Central memory CD8-positive, alpha-beta T cell (primary cell): ENCODE measurements around the gene HMX3.

Experiments used
- ATAC-seq: fragments of 150-1000 bp; cut with Tn5 transposase; replicated peaks from 2 replicates; pipeline ENCODE4 v1.10.0; 2022; ENCODE audit warnings: mild to moderate bottlenecking, moderate FRiP score, moderate number of reproducible peaks; ENCODE audit not compliant: poor library complexity, severe bottlenecking; ENCODE audit errors: extremely low read depth
- DNase-seq, 2 donors: peaks; one replicate each; pipeline ENCODE4 v3.0.0; 2021; ENCODE audit warnings: low spot score in 2 of 2
- H3K27ac Mint-ChIP-seq: one replicate; pipeline ENCODE4 v1.8.0; 2022; ENCODE audit warnings: low read depth, mild to moderate bottlenecking, moderate library complexity, mixed read lengths
- H3K27me3 Mint-ChIP-seq: one replicate; pipeline ENCODE4 v1.8.0; 2022; ENCODE audit warnings: mixed read lengths
- H3K36me3 Mint-ChIP-seq: one replicate; pipeline ENCODE4 v1.8.0; 2022; ENCODE audit warnings: mild to moderate bottlenecking, moderate library complexity, mixed read lengths; ENCODE audit not compliant: insufficient read depth
- H3K4me1 Mint-ChIP-seq: one replicate; pipeline ENCODE4 v1.8.0; 2022; ENCODE audit warnings: mixed read lengths
- H3K4me3 Mint-ChIP-seq: one replicate; pipeline ENCODE4 v1.8.0; 2022; ENCODE audit warnings: mild to moderate bottlenecking, moderate library complexity, mixed read lengths
- H3K9me3 Mint-ChIP-seq: one replicate; pipeline ENCODE4 v1.8.0; 2022; ENCODE audit warnings: mixed read lengths

Gene HMX3

GRCh38 chr10:123180101-123181090, 44.6 kb downstream of the HMX3 start:
- peaks cover 6% of the 10 kb centered on the region for H3K36me3 Mint-ChIP-seq
- H3K4me1 Mint-ChIP-seq, result peaks cover 7% of the 10 kb centered on the region
- peaks cover 12% of the 10 kb centered on the region for H3K9me3 Mint-ChIP-seq
- ATAC-seq (no peak), DNase-seq (no peak)
- H3K27me3 Mint-ChIP-seq, result no peaks in the 10 kb centered on the region
- H3K27ac Mint-ChIP-seq, result no peak overlapping the region
- H3K4me3 Mint-ChIP-seq, result no peak overlapping the region

DNA sequence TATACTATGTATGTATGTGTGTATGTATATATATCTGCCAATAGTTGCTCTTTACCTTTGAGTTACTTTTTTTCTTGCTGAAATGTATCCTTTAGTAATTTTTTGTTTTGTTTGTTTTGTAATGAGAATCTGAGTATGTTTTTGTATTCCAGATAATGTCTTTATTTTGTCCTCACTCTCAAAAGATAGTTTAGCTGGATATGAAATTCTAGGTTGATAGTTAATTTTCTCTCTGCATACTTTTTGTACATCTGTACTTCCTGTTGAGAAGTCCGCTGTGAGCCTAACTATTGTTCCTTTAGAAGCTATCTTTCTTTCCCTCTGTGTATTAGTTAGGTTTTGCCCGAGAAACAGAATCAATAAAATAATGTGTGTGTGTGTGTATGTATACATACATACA, 48.0 kb downstream of the HMX3 start:
- Mint-ChIP-seq H3K4me1 (peaks cover 6% of the 10 kb centered on the region), H3K4me3 (no peak overlapping the region), H3K9me3 (peaks cover 12% of the 10 kb centered on the region), H3K27ac (no peak overlapping the region), H3K27me3 (no peaks in the 10 kb centered on the region), H3K36me3 (peaks cover 3% of the 10 kb centered on the region)
- no peak for DNase-seq
- ATAC-seq, result no peak

DNA sequence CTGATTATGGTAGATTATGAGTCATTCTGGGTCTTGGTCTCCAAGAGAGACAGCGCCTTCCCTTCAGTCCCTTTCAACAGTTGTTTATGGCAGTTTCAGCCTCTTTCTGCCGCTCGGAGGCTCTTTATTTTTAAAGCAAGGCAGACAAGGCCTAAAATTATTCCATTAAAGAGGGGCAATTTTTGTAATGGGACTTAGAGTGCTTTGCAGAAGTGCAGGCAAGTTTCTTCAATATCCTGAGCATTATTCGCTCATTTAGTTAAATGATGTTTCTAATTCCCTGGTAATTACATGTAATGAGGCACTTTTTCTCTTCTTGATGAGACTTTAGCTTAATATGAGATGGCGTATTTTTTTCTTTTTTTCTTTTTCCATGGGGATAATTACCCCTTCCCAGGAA, 52.0 kb downstream of the HMX3 start:
- Mint-ChIP-seq H3K27ac (no peak overlapping the region), H3K4me1 (peaks cover 10% of the 10 kb centered on the region), H3K36me3 (peaks cover 5% of the 10 kb centered on the region), H3K27me3 (no peaks in the 10 kb centered on the region), H3K4me3 (no peak overlapping the region), H3K9me3 (peaks cover 12% of the 10 kb centered on the region)
- DNase-seq (no peak), ATAC-seq (no peak)
